PFSK-1 (cell line): ENCODE data around the gene DCTN2. TPM values are rescaled to one million over a fixed set of nuclear protein-coding genes. Genes with fewer than 3 reads are reported as not detected.

Source experiments
- FOXP2 ChIP-seq: optimal IDR thresholded peaks from 2 replicates; pipeline ENCODE3; 2011; ENCODE audit warnings: borderline replicate concordance, control low read depth, inconsistent platforms; ENCODE audit not compliant: insufficient read depth; ENCODE audit errors: extremely low read length, extremely low read depth
- POLR2AphosphoS5 ChIP-seq: IDR thresholded peaks from 2 replicates; pipeline ENCODE4 v1.6.1; 2012; ENCODE audit warnings: low read depth, mild to moderate bottlenecking, control low read depth, low read length, moderate library complexity
- SIN3A ChIP-seq: IDR thresholded peaks from 2 replicates; pipeline ENCODE4 v1.6.1; 2012; ENCODE audit warnings: mild to moderate bottlenecking, low read length, moderate library complexity, borderline replicate concordance; ENCODE audit not compliant: insufficient read depth
- TAF1 ChIP-seq: IDR thresholded peaks from 2 replicates; pipeline ENCODE4 v1.6.1; 2012; ENCODE audit warnings: low read length, control low read depth, borderline replicate concordance; ENCODE audit not compliant: insufficient read depth
- polyA plus RNA-seq: library from polyadenylated mRNA; unstranded; fragments of >200 nt; gene quantifications from one replicate; pipeline ENCODE4 v1.2.1, GENCODE V29; 2012; ENCODE audit warnings: low read depth, missing spikeins; ENCODE audit not compliant: insufficient read length
- TF ChIP-seq, protein P1 (sequence below), 2 experiments: IDR thresholded peaks; 2 replicates each; pipeline versions ENCODE4 v1.6.1 to v1.8.0; 2011 to 2012; ENCODE audit warnings: low read depth in 2 of 2, low read length in 2 of 2, control low read depth in 1 of 2, inconsistent platforms in 1 of 2, mild to moderate bottlenecking in 1 of 2, moderate library complexity in 1 of 2; ENCODE audit not compliant: insufficient read depth in 1 of 2

Gene DCTN2
- 144 TPM for polyA plus RNA-seq

DNA sequence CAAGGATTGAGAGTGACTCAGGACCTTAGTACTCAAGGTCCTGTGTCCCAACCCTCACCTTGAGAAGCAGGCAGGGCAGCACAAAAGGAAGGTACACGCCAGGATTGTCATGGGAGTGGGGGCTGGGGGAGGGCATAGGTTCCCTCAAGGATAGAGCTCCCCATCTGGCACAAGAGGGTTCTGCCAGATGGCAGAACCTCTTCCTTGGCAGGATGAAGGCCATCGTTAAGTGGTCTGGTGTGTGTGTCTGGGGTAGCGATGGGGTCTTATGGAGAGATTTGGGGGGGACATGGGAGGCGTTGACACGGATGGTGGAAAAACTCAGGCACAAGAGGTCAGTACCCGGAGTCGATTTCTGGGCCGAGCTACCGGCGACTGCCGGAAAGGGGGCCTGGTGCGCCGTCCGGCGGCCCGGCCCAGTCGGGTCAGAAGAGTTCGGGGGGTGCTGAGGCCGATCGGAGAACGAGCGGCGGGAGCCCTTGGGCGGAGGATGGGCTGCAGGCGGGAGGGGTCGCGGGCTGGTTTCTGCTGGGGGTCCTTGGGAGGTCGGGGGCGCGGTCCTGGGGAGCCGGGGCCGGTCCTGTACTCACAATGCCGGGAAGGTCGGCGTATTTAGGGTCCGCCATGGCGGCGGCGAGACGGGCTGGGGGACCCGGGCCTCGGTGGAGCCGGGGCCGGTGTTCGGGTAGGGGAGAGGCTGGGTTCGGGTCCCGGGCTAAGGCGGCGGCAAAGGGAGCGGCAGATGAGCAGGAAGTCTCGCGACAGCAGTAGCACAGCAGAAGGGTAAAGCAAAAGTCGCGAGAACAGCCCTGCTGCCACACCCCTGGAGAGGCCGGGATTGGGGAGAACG is at the start of gene DCTN2:
Gene DCTN2, minus strand, starts transcription at position 755 of the 850 bp plus-strand sequence. Its CDS starts 129 bp downstream, at position 626.
- no peak for TF ChIP-seq SIN3A
- peak; percentile 77 for TF ChIP-seq POLR2AphosphoS5

DNA sequence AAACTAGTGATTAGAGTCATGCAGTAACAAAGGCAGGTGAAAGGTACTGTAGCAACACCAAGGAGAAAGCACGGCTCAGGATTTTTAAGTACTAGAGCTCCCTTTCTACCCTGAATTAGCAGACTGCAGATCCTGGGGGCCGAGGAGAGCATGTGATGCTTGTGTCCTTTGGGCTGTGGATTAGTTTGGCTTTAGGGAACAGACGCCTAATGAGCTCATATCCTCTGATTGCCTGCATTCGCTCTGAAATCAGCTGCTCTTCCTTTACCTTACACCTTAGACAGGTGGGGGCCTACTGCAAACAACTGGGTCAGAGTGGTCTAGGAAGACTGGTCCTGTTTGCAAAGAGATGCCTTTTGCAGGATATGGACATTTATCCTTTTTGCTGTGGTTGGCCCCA is 46.2 kb upstream of the DCTN2 start:
- TF ChIP-seq TAF1 = no peak
- TF ChIP-seq, protein P1, sequence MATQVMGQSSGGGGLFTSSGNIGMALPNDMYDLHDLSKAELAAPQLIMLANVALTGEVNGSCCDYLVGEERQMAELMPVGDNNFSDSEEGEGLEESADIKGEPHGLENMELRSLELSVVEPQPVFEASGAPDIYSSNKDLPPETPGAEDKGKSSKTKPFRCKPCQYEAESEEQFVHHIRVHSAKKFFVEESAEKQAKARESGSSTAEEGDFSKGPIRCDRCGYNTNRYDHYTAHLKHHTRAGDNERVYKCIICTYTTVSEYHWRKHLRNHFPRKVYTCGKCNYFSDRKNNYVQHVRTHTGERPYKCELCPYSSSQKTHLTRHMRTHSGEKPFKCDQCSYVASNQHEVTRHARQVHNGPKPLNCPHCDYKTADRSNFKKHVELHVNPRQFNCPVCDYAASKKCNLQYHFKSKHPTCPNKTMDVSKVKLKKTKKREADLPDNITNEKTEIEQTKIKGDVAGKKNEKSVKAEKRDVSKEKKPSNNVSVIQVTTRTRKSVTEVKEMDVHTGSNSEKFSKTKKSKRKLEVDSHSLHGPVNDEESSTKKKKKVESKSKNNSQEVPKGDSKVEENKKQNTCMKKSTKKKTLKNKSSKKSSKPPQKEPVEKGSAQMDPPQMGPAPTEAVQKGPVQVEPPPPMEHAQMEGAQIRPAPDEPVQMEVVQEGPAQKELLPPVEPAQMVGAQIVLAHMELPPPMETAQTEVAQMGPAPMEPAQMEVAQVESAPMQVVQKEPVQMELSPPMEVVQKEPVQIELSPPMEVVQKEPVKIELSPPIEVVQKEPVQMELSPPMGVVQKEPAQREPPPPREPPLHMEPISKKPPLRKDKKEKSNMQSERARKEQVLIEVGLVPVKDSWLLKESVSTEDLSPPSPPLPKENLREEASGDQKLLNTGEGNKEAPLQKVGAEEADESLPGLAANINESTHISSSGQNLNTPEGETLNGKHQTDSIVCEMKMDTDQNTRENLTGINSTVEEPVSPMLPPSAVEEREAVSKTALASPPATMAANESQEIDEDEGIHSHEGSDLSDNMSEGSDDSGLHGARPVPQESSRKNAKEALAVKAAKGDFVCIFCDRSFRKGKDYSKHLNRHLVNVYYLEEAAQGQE (IDR thresholded peaks at IDR 0.05; ENCODE audit: insufficient read depth in 1 of 2, low read depth in 2 of 2, low read length in 2 of 2) = no peak

DNA sequence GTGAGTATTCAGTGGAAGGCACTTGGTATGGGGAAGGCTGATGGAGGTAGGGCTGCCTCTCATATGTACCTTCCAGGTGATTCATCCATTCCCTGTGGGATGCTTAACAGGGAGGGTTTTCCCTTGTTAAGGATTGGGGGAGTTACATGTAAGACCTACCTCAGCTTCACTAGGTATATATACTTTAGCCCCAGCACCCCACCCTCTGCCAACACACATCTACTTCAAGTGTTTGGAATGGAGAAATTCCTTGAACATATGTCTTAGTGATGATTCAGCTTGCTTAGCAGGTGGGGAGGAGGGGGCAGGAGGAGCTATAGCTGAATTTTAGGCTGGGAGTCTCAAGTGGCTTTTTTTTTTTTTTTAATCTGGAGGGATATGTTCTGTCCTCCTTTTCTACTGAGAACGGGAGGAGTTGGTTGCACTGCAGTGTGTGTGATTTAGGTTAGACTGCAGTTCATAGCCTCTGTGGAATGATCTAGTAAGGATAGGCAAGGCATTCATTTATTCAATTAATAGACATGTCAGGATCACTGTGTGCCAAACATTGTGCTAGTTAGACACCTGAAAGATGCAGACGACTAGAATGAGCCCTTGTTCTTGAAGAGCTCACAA is 45.7 kb upstream of the DCTN2 start:
- TF ChIP-seq FOXP2 = no peak
- TF ChIP-seq POLR2AphosphoS5 = no peak
- no peak for TF ChIP-seq TAF1

DNA sequence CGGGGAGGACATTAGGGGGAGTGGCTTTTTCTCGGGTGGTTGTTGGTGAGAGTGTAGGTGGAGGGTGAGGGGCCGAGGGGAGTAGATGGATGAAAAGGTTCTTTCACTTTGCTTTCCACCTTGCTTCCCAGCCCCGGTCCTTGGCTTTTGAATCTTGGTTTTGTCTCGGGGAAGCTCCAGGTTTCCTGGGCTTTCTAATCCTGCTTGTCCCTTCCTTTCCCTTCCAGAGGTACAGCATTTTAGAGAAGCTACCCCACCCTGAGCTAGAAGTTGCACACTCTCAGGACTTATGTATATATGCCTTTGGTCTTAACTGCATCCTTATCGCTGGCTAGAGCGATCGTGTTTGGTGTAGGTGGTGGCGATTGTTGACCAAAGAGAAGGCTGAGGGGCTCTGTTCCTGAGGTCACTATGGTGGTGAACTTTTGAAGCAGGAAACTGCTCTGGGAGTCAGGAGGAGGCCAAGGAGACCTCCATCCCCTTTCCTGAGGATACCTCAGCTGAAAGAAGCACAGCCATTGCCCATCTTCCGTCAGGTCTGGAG is 44.9 kb upstream of the DCTN2 start:
- TF ChIP-seq POLR2AphosphoS5 = no peak
- no peak for TF ChIP-seq TAF1
- no peak for TF ChIP-seq FOXP2
- no peak for TF ChIP-seq SIN3A

DNA sequence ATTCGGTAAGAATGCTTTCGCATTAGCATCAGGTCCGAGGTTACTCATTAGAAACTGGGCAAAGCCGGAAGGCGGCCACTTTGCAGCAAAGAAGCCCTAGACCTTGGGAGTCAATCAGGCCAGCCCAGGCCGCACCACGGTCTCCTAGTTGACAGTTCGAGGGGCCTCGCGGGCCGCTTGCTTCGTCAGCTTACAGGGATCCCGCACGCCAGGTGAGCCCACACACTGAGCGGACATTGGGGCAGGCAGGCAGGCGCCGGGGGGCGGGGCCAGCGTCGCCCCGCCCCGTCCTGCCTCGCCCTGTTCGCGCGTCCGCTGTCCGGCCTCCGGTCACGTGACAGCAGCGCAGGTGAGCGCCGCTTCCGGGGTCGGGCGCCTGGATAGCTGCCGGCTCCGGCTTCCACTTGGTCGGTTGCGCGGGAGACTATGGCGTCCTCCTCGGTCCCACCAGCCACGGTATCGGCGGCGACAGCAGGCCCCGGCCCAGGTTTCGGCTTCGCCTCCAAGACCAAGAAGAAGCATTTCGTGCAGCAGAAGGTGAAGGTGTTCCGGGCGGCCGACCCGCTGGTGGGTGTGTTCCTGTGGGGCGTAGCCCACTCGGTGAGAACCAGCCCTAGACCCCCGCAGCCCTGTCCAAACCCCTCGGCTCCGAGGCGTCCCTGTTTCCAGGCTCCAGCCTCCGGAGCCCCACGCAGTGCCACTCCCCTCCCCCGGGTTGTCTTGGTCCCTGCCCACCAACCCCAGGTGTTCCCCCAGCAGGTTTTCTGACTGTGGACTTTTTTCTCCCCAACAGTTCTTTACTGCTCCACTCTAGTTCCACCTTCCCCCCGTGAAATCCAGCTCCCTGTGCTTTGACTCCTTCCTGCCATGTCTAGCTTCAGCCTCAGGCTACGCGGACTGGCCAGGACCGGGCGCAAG is 44.1 kb upstream of the DCTN2 start, which contains the start of gene PIP4K2C:
Gene PIP4K2C, plus strand, starts transcription at position 329 of the 918 bp plus-strand sequence. Its CDS starts 98 bp downstream, at position 427.
- TF ChIP-seq POLR2AphosphoS5 (peak; percentile 46), TAF1 (0 out of 2 replicates have a peak, but pooled peaks have one; percentile 16), FOXP2 (peak; percentile 85), SIN3A (peak; percentile 36; the same call in 1 of the 2 replicates)
- TF ChIP-seq, protein P1 (IDR thresholded peaks at IDR 0.05; ENCODE audit: insufficient read depth in 1 of 2, low read depth in 2 of 2, low read length in 2 of 2) = no peak

DNA sequence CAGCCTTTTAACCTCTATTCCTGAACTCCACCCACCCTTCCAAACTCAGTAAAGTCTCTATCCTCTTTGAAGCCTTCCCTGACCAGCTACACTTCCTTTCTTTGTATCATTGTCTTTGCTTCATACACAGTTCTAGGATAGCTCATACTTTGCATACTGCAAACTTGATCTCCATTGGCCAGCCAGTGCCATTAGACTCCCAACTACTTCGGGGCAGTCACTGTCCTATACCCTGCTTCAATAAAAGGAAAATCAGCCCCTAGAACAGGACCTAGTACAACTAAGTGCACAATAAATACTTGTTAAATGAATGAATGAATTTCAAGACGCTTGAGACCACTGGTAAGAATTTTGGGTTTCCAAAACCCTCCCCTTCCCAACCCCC is 43.5 kb upstream of the DCTN2 start:
- TF ChIP-seq, protein P1 (IDR thresholded peaks at IDR 0.05; ENCODE audit: insufficient read depth in 1 of 2, low read depth in 2 of 2, low read length in 2 of 2) = no peak
- TF ChIP-seq TAF1 = no peak
- no peak for TF ChIP-seq FOXP2
- TF ChIP-seq POLR2AphosphoS5 = no peak
- TF ChIP-seq SIN3A = no peak
